Testis (tissue), 2 donors: ENCODE results near the gene C13orf46.

ENCODE experiments used
- CTCF ChIP-seq, 3 experiments: fragments of 450-650 bp in 2 of 3; fragments of 200-600 bp in 1 of 3; sonication (generic) in 1 of 3; IDR thresholded peaks; one replicate each; pipeline ENCODE4 v1.5.1; 2016 to 2019; ENCODE audit warnings: antibody characterized with exemption in 3 of 3, mild to moderate bottlenecking in 2 of 3, moderate library complexity in 1 of 3
- POLR2A ChIP-seq: fragments of 450-650 bp; IDR thresholded peaks from one replicate; pipeline ENCODE4 v1.6.1; 2017; ENCODE audit warnings: antibody characterized with exemption, mild to moderate bottlenecking, moderate library complexity

DNA sequence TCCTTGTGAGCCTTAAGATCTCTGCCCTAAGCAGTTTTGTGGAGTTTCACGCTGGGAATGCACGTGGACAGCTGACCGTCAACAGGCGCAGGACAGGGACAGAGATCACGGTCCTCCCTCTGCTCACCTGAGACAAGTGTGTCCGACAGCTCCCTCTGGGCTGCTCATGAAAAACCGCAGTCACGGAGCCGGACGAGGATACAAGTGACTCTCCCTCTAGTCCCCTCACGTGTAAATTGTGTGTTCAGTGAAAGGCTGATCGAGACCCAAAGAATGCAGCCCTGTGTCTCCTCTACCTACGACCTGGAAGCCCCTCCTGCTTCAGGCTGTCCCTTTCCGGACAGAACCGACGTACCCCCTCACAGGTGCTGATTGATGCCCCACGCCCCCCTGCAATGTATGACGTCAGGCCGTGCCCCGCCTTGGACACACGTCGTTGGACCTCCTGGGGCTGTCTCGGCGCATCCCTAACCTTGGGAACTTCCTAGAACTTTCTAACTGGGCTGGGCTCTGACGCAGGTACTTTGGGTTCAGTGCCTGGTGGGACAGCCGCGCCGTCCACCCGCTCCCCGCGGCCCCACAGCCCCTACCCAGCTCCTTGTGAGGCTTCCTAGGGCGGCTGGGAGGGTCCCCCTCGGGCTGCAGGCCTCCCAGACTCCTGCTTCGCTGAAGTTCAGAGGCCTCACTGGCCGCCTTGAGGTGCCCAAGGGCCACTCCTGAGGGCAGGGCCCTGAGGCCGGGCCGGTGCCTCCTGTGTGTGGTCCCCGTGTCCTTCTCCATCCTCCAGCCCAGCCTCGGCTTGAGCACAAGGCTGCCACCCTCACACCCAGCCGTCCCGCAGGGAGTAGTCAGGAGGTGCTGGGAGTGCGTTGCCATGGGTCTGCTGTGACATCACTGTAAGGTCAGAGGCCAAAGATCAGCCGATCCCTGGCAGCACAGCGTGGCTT, at the start of gene C13orf46:
- TF ChIP-seq CTCF (IDR thresholded peaks at IDR 0.05) (no peak), POLR2A (no peak)
